OCI-LY7 (cell line): Measurements from ENCODE around the gene TMEM59L. TPM values are rescaled to one million over a fixed set of nuclear protein-coding genes. Genes with fewer than 3 reads are reported as not detected.

ENCODE experiments used
- BruUV-seq: library from RNA; stranded (reverse); fragments of 400-500 nt; replicated peaks from 2 replicates; lab custom pipeline; 2021; lab: Mats Ljungman, UMichigan
- CTCF ChIA-PET: fragments of 300-600 bp; sonication (Branson Sonifier 250); formaldehyde crosslinking; loops from one replicate; lab custom pipeline; 2022; ENCODE audit warnings: antibody characterized with exemption; ENCODE audit not compliant: unreplicated experiment; lab: Charles Lee
- POLR2A ChIA-PET: fragments of 300-600 bp; sonication (Branson Sonifier 250); formaldehyde crosslinking; loops from one replicate; lab custom pipeline; 2022; ENCODE audit warnings: antibody characterized with exemption; lab: Charles Lee
- DNase-seq: peaks from one replicate; pipeline ENCODE4 v3.0.0-alpha.2; 2015; ENCODE audit warnings: low spot score
- H2AFZ ChIP-seq: fragments of 200-600 bp; sonication (generic), shearing (Covaris generic); 2 replicates; pipeline ENCODE4 v1.6.1; 2014; ENCODE audit warnings: mild to moderate bottlenecking, antibody characterized with exemption, low read length, moderate library complexity
- H3K27ac ChIP-seq: fragments of 200-600 bp; sonication (generic); 2 replicates; pipeline ENCODE4 v1.5.1; 2014; ENCODE audit warnings: mixed run types, low read depth, mild to moderate bottlenecking, moderate library complexity, low read length, inconsistent platforms; ENCODE audit not compliant: poor library complexity, severe bottlenecking
- H3K36me3 ChIP-seq: fragments of 200-600 bp; sonication (generic); 2 replicates; pipeline ENCODE4 v1.6.1; 2014; ENCODE audit warnings: mild to moderate bottlenecking, antibody characterized with exemption, low read length, moderate library complexity, mixed read lengths; ENCODE audit not compliant: insufficient read depth
- H3K4me1 ChIP-seq: fragments of 200-600 bp; sonication (generic); 2 replicates; pipeline ENCODE4 v1.5.1; 2014; ENCODE audit warnings: mild to moderate bottlenecking, low read length; ENCODE audit not compliant: insufficient read depth, poor library complexity, severe bottlenecking
- H3K4me2 ChIP-seq: fragments of 200-600 bp; sonication (generic); 2 replicates; pipeline ENCODE4 v1.6.1; 2014; ENCODE audit warnings: mild to moderate bottlenecking, low read length
- H3K4me3 ChIP-seq: fragments of 200-600 bp; sonication (generic); 2 replicates; pipeline ENCODE4 v1.5.1; 2014; ENCODE audit warnings: mild to moderate bottlenecking, low read depth, low read length; ENCODE audit not compliant: poor library complexity, severe bottlenecking
- H3K79me2 ChIP-seq: fragments of 200-600 bp; sonication (generic); 2 replicates; pipeline ENCODE4 v1.6.1; 2016; ENCODE audit warnings: low read depth, mild to moderate bottlenecking, low read length, moderate library complexity, mixed read lengths; ENCODE audit not compliant: insufficient read depth
- H3K9me2 ChIP-seq: fragments of 200-600 bp; sonication (generic); 2 replicates; pipeline ENCODE4 v1.6.1; 2016; ENCODE audit warnings: mild to moderate bottlenecking, low read length, mixed read lengths; ENCODE audit not compliant: insufficient read depth
- H3K9me3 ChIP-seq: fragments of 200-600 bp; sonication (generic); 2 replicates; pipeline ENCODE4 v1.6.1; 2014; ENCODE audit warnings: mild to moderate bottlenecking, mixed run types, low read length, mixed read lengths
- H4K20me1 ChIP-seq: fragments of 200-600 bp; sonication (generic); 2 replicates; pipeline ENCODE4 v1.6.1; 2014; ENCODE audit warnings: mild to moderate bottlenecking, antibody characterized with exemption, low read length, moderate library complexity, mixed read lengths; ENCODE audit not compliant: insufficient read depth
- EZH2phosphoT487 ChIP-seq: fragments of 200-600 bp; sonication (generic); IDR thresholded peaks from 2 replicates; pipeline ENCODE4 v1.6.1; 2018; ENCODE audit warnings: low read depth, borderline replicate concordance, mild to moderate bottlenecking, mixed run types, antibody characterized with exemption, low read length, moderate library complexity, mixed read lengths
- intact Hi-C: fragments of 100-400 bp; cut with micrococcal nuclease; formaldehyde crosslinking; loops from one replicate; pipeline ENCODE4 v1.10.0; 2022; ENCODE audit not compliant: unreplicated experiment
- small RNA-seq: library from RNA; depleted of rRNA; stranded (forward); fragments of <200 nt; gene quantifications from one replicate; pipeline ENCODE3, GENCODE V24; 2014
- total RNA-seq, 2 experiments: library from RNA; depleted of rRNA in 1 of 2; stranded (reverse); fragments of >200 nt in 1 of 2; shearing (Covaris generic) in 1 of 2; gene quantifications; 2 replicates each; pipeline ENCODE4 v1.2.3, GENCODE V29; 2014 to 2022
- TF ChIP-seq, protein P1 (sequence below): fragments of 200-600 bp; sonication (generic); conservative IDR thresholded peaks from 2 replicates; pipeline ENCODE4 v1.5.1; 2014; ENCODE audit warnings: mild to moderate bottlenecking, antibody characterized with exemption, low read length, moderate library complexity, mixed read lengths

The TMEM59L gene
- total RNA-seq, 2 experiments from 2014 or later, result 0.84 to 1.0 TPM

- CTCF ChIA-PET, result no interaction called here
- intact Hi-C loops, result loop anchor here (5.0 kb wide), 1 partner anchor 218 kb away; no protein-coding TSS in a partner anchor
- Histone ChIP-seq H3K4me1 (peaks cover 8% of the 10 kb centered on the region), H3K27ac (no peak overlapping the region), H3K4me3 (no peak overlapping the region), H3K79me2 (no peaks in the 10 kb centered on the region), H4K20me1 (no peaks in the 10 kb centered on the region), H2AFZ (no peak overlapping the region), H3K36me3 (no peaks in the 10 kb centered on the region), H3K4me2 (no peak overlapping the region), H3K9me2 (no peaks in the 10 kb centered on the region), H3K9me3 (no peaks in the 10 kb centered on the region)
- DNase-seq, result no peak
- no TSS peak for BruUV-seq
- TF ChIP-seq EZH2phosphoT487, result no peak
- TF ChIP-seq, protein P1, sequence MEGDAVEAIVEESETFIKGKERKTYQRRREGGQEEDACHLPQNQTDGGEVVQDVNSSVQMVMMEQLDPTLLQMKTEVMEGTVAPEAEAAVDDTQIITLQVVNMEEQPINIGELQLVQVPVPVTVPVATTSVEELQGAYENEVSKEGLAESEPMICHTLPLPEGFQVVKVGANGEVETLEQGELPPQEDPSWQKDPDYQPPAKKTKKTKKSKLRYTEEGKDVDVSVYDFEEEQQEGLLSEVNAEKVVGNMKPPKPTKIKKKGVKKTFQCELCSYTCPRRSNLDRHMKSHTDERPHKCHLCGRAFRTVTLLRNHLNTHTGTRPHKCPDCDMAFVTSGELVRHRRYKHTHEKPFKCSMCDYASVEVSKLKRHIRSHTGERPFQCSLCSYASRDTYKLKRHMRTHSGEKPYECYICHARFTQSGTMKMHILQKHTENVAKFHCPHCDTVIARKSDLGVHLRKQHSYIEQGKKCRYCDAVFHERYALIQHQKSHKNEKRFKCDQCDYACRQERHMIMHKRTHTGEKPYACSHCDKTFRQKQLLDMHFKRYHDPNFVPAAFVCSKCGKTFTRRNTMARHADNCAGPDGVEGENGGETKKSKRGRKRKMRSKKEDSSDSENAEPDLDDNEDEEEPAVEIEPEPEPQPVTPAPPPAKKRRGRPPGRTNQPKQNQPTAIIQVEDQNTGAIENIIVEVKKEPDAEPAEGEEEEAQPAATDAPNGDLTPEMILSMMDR, result no peak
- POLR2A ChIA-PET, result no interaction called here
Observed at GRCh38 chr19:18669883-18670282, 57.2 kb downstream of the TMEM59L start.

DNA sequence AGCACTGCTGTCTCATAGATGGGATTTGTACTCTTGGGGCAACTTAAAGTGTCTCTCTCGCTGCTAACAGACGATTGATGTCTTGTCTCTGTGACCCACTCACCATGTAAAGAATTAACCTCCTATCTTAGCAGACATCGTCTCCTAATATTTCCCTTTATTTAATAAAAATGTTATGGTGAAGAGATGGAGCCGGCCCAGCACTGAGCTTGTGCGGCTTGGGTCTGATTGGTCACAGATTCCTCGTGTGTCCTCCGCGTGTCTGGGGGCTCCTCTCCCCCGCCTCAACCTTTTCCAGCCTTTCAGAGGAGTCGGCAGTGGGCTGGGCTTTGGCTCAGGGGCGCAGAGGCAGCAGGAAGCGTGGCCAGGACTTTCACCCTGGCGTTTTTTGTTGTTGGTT is 57.6 kb downstream of the TMEM59L start:
- no TSS peak for BruUV-seq
- no peaks in the 10 kb centered on the region for H3K79me2 ChIP-seq
- ChIA-PET CTCF (no interaction called here), POLR2A (no interaction called here)
- no peak for TF ChIP-seq EZH2phosphoT487
- TF ChIP-seq, protein P1, result no peak
- no peaks in the 10 kb centered on the region for H3K9me2 ChIP-seq
- no peak overlapping the region for H2AFZ ChIP-seq
- no peaks in the 10 kb centered on the region for H3K36me3 ChIP-seq
- no peaks in the 10 kb centered on the region for H4K20me1 ChIP-seq
- H3K4me1 ChIP-seq, result peaks cover 8% of the 10 kb centered on the region
- no peaks in the 10 kb centered on the region for H3K9me3 ChIP-seq
- no peak overlapping the region for H3K4me2 ChIP-seq
- DNase-seq, result no peak
- intact Hi-C loops, result loop anchor here (5.0 kb wide), 1 partner anchor 218 kb away; no protein-coding TSS in a partner anchor
- H3K27ac ChIP-seq, result no peak overlapping the region
- no peak overlapping the region for H3K4me3 ChIP-seq

Small RNA genes within 50 kb of the gene (small RNA-seq; reads per million reads assigned to genes)
- gene RN7SL155P, result not detected

Other genes starting within 250 kb of the TMEM59L start
- gene GDF15, start 226.7 kb upstream of the TMEM59L start, total RNA-seq (2014; rRNA removed; shearing (Covaris generic)), result 0.80 TPM in 1 of 2 replicates, not detected in the other
- not detected in 2 replicates for gene GDF15, start 226.7 kb upstream of the TMEM59L start, total RNA-seq (2022)
- gene LRRC25, start 215.2 kb upstream of the TMEM59L start, total RNA-seq (2014; rRNA removed; shearing (Covaris generic)), result 0.49 and 0.98 TPM in 2 replicates
- 3.2 and 4.1 TPM in 2 replicates for gene LRRC25, start 215.2 kb upstream of the TMEM59L start, total RNA-seq (2022)
- gene SSBP4, start 193.5 kb upstream of the TMEM59L start, total RNA-seq (2014; rRNA removed; shearing (Covaris generic)), result 54.8 and 92.9 TPM in 2 replicates
- gene SSBP4, start 193.5 kb upstream of the TMEM59L start, total RNA-seq (2022), result 97.5 and 117 TPM in 2 replicates
- 0.72 and 1.8 TPM in 2 replicates for gene ISYNA1, start 174.7 kb upstream of the TMEM59L start, total RNA-seq (2014; rRNA removed; shearing (Covaris generic))
- gene ISYNA1, start 174.7 kb upstream of the TMEM59L start, total RNA-seq (2022), result 8.9 and 10.9 TPM in 2 replicates
- gene ELL, start 90.8 kb upstream of the TMEM59L start, total RNA-seq (2014; rRNA removed; shearing (Covaris generic)), result 14.4 and 18.7 TPM in 2 replicates
- gene ELL, start 90.8 kb upstream of the TMEM59L start, total RNA-seq (2022), result 24.6 and 26.5 TPM in 2 replicates
- 159 and 200 TPM in 2 replicates for gene FKBP8, start 69.3 kb upstream of the TMEM59L start, total RNA-seq (2014; rRNA removed; shearing (Covaris generic))
- gene FKBP8, start 69.3 kb upstream of the TMEM59L start, total RNA-seq (2022), result 189 and 201 TPM in 2 replicates
- 96.0 and 99.8 TPM in 2 replicates for gene KXD1, start 55.0 kb upstream of the TMEM59L start, total RNA-seq (2014; rRNA removed; shearing (Covaris generic))
- gene KXD1, start 55.0 kb upstream of the TMEM59L start, total RNA-seq (2022), result 96.7 and 101 TPM in 2 replicates
- gene UBA52, start 41.0 kb upstream of the TMEM59L start, total RNA-seq (2014; rRNA removed; shearing (Covaris generic)), result 1,188 and 1,580 TPM in 2 replicates
- gene UBA52, start 41.0 kb upstream of the TMEM59L start, total RNA-seq (2022), result 1,496 and 1,653 TPM in 2 replicates
- 122 and 126 TPM in 2 replicates for gene REX1BD, start 24.1 kb upstream of the TMEM59L start, total RNA-seq (2014; rRNA removed; shearing (Covaris generic))
- 84.6 and 88.8 TPM in 2 replicates for gene REX1BD, start 24.1 kb upstream of the TMEM59L start, total RNA-seq (2022)
- 0.82 TPM in 1 of 2 replicates, not detected in the other for gene CRLF1, start 6.1 kb upstream of the TMEM59L start, total RNA-seq (2014; rRNA removed; shearing (Covaris generic))
- gene CRLF1, start 6.1 kb upstream of the TMEM59L start, total RNA-seq (2022), result 1.3 and 1.5 TPM in 2 replicates
- 0.75 and 1.0 TPM in 2 replicates for gene KLHL26, start 24.2 kb downstream of the TMEM59L start, total RNA-seq (2014; rRNA removed; shearing (Covaris generic))
- 7.9 and 8.9 TPM in 2 replicates for gene KLHL26, start 24.2 kb downstream of the TMEM59L start, total RNA-seq (2022)
- 3.4 and 4.1 TPM in 2 replicates for gene CRTC1, start 70.8 kb downstream of the TMEM59L start, total RNA-seq (2014; rRNA removed; shearing (Covaris generic))
- gene CRTC1, start 70.8 kb downstream of the TMEM59L start, total RNA-seq (2022), result 10.0 and 10.3 TPM in 2 replicates
- not detected in 2 replicates for gene COMP, start 178.4 kb downstream of the TMEM59L start, total RNA-seq (2014; rRNA removed; shearing (Covaris generic))
- gene COMP, start 178.4 kb downstream of the TMEM59L start, total RNA-seq (2022), result not detected in 2 replicates
- 65.2 and 77.2 TPM in 2 replicates for gene UPF1, start 219.1 kb downstream of the TMEM59L start, total RNA-seq (2014; rRNA removed; shearing (Covaris generic))
- 113 and 122 TPM in 2 replicates for gene UPF1, start 219.1 kb downstream of the TMEM59L start, total RNA-seq (2022)